Glutamatergic neuron (in vitro differentiated cells): ENCODE results near the gene CATSPER4. TPM values are rescaled to one million over a fixed set of nuclear protein-coding genes. Genes with fewer than 3 reads are reported as not detected.

ENCODE experiments used
- DNase-seq: peaks from one replicate; pipeline ENCODE4 v3.0.0; 2022
- H3K27ac Mint-ChIP-seq: one replicate; pipeline ENCODE4 v1.8.0; 2020; ENCODE audit warnings: mild to moderate bottlenecking, mixed read lengths, inconsistent platforms; ENCODE audit not compliant: unreplicated experiment
- H3K27me3 Mint-ChIP-seq: one replicate; pipeline ENCODE4 v1.8.0; 2020; ENCODE audit warnings: mild to moderate bottlenecking, moderate library complexity, mixed read lengths, inconsistent platforms; ENCODE audit not compliant: unreplicated experiment
- H3K36me3 Mint-ChIP-seq: one replicate; pipeline ENCODE4 v1.8.0; 2020; ENCODE audit warnings: mild to moderate bottlenecking, mixed read lengths, inconsistent platforms; ENCODE audit not compliant: unreplicated experiment
- H3K4me1 Mint-ChIP-seq: one replicate; pipeline ENCODE4 v1.8.0; 2020; ENCODE audit warnings: mild to moderate bottlenecking, low read depth, mixed read lengths, inconsistent platforms; ENCODE audit not compliant: unreplicated experiment
- H3K4me3 Mint-ChIP-seq: one replicate; pipeline ENCODE4 v1.8.0; 2020; ENCODE audit warnings: mild to moderate bottlenecking, mixed read lengths, inconsistent platforms; ENCODE audit not compliant: unreplicated experiment
- H3K9me3 Mint-ChIP-seq: one replicate; pipeline ENCODE4 v1.8.0; 2020; ENCODE audit warnings: mild to moderate bottlenecking, moderate library complexity, mixed read lengths, inconsistent platforms; ENCODE audit not compliant: unreplicated experiment
- CTCF ChIP-seq: fragments of 200-600 bp; sonication (generic); IDR thresholded peaks from one replicate; pipeline ENCODE4 v1.5.0; 2021; ENCODE audit not compliant: partially characterized antibody, unreplicated experiment
- total RNA-seq: library from RNA; stranded (reverse); fragmentation: NEBNext Ultra II Directional; extraction: Animal tissue kit (Norgen Biotek cat#: 25700); gene quantifications from one replicate; pipeline ENCODE4 v1.2.1, GENCODE V29; 2021; ENCODE audit not compliant: unreplicated experiment

Gene CATSPER4
- total RNA-seq, 1 donor from 2014 or later: not detected

- no peak overlapping the region for H3K27ac Mint-ChIP-seq
- TF ChIP-seq CTCF: no peak
- no peak for DNase-seq
- H3K27me3 Mint-ChIP-seq: no peaks in the 10 kb centered on the region
- H3K36me3 Mint-ChIP-seq: no peaks in the 10 kb centered on the region
- H3K4me1 Mint-ChIP-seq: peaks cover 5% of the 10 kb centered on the region
- no peaks in the 10 kb centered on the region for H3K9me3 Mint-ChIP-seq
- no peak overlapping the region for H3K4me3 Mint-ChIP-seq
Observed at GRCh38 chr1:26215246-26215645, 24.8 kb downstream of the CATSPER4 start.

GRCh38 chr1:26218906-26219494 lies 28.6 kb downstream of the CATSPER4 start:
- Mint-ChIP-seq H3K9me3 (no peaks in the 10 kb centered on the region), H3K4me3 (no peak overlapping the region), H3K4me1 (peaks cover 4% of the 10 kb centered on the region), H3K27me3 (peaks cover 5% of the 10 kb centered on the region), H3K27ac (no peak overlapping the region), H3K36me3 (no peaks in the 10 kb centered on the region)
- no peak for DNase-seq
- no peak for TF ChIP-seq CTCF

- Mint-ChIP-seq H3K4me3 (peak overlapping the region; percentile 61), H3K36me3 (no peaks in the 10 kb centered on the region), H3K9me3 (no peaks in the 10 kb centered on the region), H3K4me1 (peaks cover 4% of the 10 kb centered on the region), H3K27ac (peak overlapping the region; percentile 85), H3K27me3 (peaks cover 5% of the 10 kb centered on the region)
- TF ChIP-seq CTCF: no peak
- peak; percentile 52 for DNase-seq
Observed at GRCh38 chr1:26220199-26220912, 30.0 kb downstream of the CATSPER4 start.

- H3K4me1 Mint-ChIP-seq: peaks cover 6% of the 10 kb centered on the region
- H3K36me3 Mint-ChIP-seq: no peaks in the 10 kb centered on the region
- TF ChIP-seq CTCF: no peak
- no peak overlapping the region for H3K27ac Mint-ChIP-seq
- peaks cover 3% of the 10 kb centered on the region for H3K9me3 Mint-ChIP-seq
- no peak for DNase-seq
- H3K27me3 Mint-ChIP-seq: peaks cover 8% of the 10 kb centered on the region
- no peak overlapping the region for H3K4me3 Mint-ChIP-seq
Observed at GRCh38 chr1:26221094-26221493, 30.7 kb downstream of the CATSPER4 start.

- H3K36me3 Mint-ChIP-seq: no peaks in the 10 kb centered on the region
Observed at GRCh38 chr1:26224606-26225005, 34.2 kb downstream of the CATSPER4 start.

More at GRCh38 chr1:26224606-26225005, 34.2 kb downstream of the CATSPER4 start:
- no peak for TF ChIP-seq CTCF
- peaks cover 8% of the 10 kb centered on the region for H3K27me3 Mint-ChIP-seq
- peaks cover 3% of the 10 kb centered on the region for H3K9me3 Mint-ChIP-seq
- DNase-seq: no peak
- H3K4me1 Mint-ChIP-seq: peaks cover 6% of the 10 kb centered on the region
- H3K4me3 Mint-ChIP-seq: no peak overlapping the region
- H3K27ac Mint-ChIP-seq: no peak overlapping the region
